ENCODE measurements around the gene MORN1.

DNA sequence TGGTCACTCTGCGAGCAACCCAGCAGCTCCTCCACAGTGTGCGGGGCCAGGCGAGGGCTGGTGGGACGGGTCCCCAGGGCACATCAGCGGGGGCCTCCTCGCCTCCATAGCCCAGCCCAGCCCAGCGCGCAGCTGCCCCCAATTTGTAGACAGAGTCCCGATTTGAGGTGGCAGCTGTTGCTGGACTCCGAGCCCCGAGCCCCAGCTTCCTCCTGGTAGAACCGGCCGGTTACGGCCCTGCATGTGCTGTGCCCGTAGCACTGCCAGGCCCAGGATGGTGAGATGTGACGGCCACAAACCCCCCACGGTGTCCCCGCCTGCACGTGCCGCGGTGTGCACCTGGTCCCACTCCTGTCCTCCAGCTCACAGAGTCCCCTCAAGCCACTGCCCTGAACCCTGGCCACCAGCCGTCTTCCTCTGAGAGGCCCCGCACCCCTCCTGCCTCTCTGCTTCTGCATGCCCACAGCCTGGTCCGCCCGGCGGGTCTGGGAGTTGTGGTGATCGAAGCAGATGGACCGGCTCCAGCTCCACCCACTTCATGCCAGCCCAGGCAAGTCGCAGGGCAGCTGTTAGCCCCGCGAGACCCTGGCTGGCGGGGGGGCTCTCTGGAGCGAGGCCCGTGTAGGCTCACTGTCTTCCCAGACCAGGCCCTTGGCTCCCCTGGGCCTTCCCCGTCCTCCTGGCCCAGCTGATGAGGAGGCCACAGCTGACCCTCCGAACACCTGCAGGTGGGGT, 55.5 kb downstream of the MORN1 start:
- TF ChIP-seq, protein P1, sequence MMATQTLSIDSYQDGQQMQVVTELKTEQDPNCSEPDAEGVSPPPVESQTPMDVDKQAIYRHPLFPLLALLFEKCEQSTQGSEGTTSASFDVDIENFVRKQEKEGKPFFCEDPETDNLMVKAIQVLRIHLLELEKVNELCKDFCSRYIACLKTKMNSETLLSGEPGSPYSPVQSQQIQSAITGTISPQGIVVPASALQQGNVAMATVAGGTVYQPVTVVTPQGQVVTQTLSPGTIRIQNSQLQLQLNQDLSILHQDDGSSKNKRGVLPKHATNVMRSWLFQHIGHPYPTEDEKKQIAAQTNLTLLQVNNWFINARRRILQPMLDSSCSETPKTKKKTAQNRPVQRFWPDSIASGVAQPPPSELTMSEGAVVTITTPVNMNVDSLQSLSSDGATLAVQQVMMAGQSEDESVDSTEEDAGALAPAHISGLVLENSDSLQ (IDR thresholded peaks at IDR 0.05), result no peak
- TF ChIP-seq, protein P2, sequence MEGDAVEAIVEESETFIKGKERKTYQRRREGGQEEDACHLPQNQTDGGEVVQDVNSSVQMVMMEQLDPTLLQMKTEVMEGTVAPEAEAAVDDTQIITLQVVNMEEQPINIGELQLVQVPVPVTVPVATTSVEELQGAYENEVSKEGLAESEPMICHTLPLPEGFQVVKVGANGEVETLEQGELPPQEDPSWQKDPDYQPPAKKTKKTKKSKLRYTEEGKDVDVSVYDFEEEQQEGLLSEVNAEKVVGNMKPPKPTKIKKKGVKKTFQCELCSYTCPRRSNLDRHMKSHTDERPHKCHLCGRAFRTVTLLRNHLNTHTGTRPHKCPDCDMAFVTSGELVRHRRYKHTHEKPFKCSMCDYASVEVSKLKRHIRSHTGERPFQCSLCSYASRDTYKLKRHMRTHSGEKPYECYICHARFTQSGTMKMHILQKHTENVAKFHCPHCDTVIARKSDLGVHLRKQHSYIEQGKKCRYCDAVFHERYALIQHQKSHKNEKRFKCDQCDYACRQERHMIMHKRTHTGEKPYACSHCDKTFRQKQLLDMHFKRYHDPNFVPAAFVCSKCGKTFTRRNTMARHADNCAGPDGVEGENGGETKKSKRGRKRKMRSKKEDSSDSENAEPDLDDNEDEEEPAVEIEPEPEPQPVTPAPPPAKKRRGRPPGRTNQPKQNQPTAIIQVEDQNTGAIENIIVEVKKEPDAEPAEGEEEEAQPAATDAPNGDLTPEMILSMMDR (IDR thresholded peaks at IDR 0.05 in 2 of 3, conservative IDR thresholded peaks at IDR 0.05 in 1 of 3; ENCODE audit: control insufficient read depth in 2 of 3, extremely low read depth in 1 of 3, insufficient read depth in 1 of 3, low read depth in 3 of 3, low read length in 3 of 3), result no peak
- no peak for TF ChIP-seq MXI1 (IDR thresholded peaks at IDR 0.05; ENCODE audit: low read depth, low read length)
- no peak for TF ChIP-seq POLR2A (IDR thresholded peaks at IDR 0.05; ENCODE audit: low read depth, low read length)

Measured in GM12878 (cell line).